Endothelial cell (in vitro differentiated cells): ENCODE results near the gene BSCL2. TPM values are rescaled to one million over a fixed set of nuclear protein-coding genes. Genes with fewer than 3 reads are reported as not detected.

Experiments used
- DNase-seq: peaks from one replicate; pipeline ENCODE4 v3.0.0; 2021; ENCODE audit warnings: low spot score
- H3K27ac Mint-ChIP-seq: one replicate; pipeline ENCODE4 v1.8.0; 2021; ENCODE audit warnings: mixed read lengths, inconsistent platforms; ENCODE audit not compliant: unreplicated experiment
- H3K27me3 Mint-ChIP-seq: one replicate; pipeline ENCODE4 v1.8.0; 2021; ENCODE audit warnings: mild to moderate bottlenecking, moderate library complexity, mixed read lengths, inconsistent platforms; ENCODE audit not compliant: unreplicated experiment
- H3K36me3 Mint-ChIP-seq: one replicate; pipeline ENCODE4 v1.8.0; 2021; ENCODE audit warnings: mild to moderate bottlenecking, low read depth, mixed read lengths, inconsistent platforms; ENCODE audit not compliant: unreplicated experiment
- H3K4me1 Mint-ChIP-seq: one replicate; pipeline ENCODE4 v1.8.0; 2021; ENCODE audit warnings: mild to moderate bottlenecking, mixed read lengths, inconsistent platforms; ENCODE audit not compliant: unreplicated experiment
- H3K4me3 Mint-ChIP-seq: one replicate; pipeline ENCODE4 v1.8.0; 2021; ENCODE audit warnings: mild to moderate bottlenecking, mixed read lengths, inconsistent platforms; ENCODE audit not compliant: unreplicated experiment
- H3K9me3 Mint-ChIP-seq: one replicate; pipeline ENCODE4 v1.8.0; 2021; ENCODE audit warnings: mixed read lengths, inconsistent platforms; ENCODE audit not compliant: unreplicated experiment
- total RNA-seq: library from RNA; stranded (reverse); fragmentation: NEBNext Ultra II Directional; extraction: Animal tissue kit (Norgen Biotek cat#: 25700); gene quantifications from one replicate; pipeline ENCODE4 v1.2.1, GENCODE V29; 2021; ENCODE audit not compliant: unreplicated experiment
- TF ChIP-seq, protein P1 (sequence below): fragments of 200-600 bp; sonication (generic); IDR thresholded peaks from one replicate; pipeline ENCODE4 v1.5.0; 2021; ENCODE audit warnings: antibody characterized with exemption; ENCODE audit not compliant: unreplicated experiment

The BSCL2 gene
- total RNA-seq, 1 donor from 2014 or later = 53.6 TPM

DNA sequence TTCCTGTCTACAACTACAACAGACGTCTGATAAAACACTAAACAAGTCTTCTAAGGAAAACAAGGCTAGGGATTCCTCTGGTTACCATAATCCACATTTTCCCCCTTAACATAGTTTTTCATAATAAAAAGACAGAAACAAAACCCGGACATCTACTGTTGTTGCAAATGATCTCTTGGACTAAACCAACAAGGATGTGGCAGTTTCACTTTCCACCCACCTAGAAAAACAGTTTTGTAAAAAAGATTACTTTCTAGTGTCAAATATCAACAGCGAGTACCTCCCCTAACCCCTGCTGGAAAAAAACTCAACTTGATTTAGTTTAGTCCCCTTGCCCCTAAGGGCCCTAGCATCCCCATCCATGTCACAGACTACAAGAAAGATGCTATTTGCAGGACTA, 5.6 kb upstream of the BSCL2 start:
- H3K27me3 Mint-ChIP-seq = peaks cover 2% of the 10 kb centered on the region
- peaks cover 20% of the 10 kb centered on the region for H3K4me1 Mint-ChIP-seq
- peak overlapping the region; percentile 2 for H3K27ac Mint-ChIP-seq
- TF ChIP-seq, protein P1, sequence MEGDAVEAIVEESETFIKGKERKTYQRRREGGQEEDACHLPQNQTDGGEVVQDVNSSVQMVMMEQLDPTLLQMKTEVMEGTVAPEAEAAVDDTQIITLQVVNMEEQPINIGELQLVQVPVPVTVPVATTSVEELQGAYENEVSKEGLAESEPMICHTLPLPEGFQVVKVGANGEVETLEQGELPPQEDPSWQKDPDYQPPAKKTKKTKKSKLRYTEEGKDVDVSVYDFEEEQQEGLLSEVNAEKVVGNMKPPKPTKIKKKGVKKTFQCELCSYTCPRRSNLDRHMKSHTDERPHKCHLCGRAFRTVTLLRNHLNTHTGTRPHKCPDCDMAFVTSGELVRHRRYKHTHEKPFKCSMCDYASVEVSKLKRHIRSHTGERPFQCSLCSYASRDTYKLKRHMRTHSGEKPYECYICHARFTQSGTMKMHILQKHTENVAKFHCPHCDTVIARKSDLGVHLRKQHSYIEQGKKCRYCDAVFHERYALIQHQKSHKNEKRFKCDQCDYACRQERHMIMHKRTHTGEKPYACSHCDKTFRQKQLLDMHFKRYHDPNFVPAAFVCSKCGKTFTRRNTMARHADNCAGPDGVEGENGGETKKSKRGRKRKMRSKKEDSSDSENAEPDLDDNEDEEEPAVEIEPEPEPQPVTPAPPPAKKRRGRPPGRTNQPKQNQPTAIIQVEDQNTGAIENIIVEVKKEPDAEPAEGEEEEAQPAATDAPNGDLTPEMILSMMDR = no peak
- no peak for DNase-seq
- H3K9me3 Mint-ChIP-seq = no peaks in the 10 kb centered on the region
- H3K36me3 Mint-ChIP-seq = peaks cover 46% of the 10 kb centered on the region
- H3K4me3 Mint-ChIP-seq = no peak overlapping the region

DNA sequence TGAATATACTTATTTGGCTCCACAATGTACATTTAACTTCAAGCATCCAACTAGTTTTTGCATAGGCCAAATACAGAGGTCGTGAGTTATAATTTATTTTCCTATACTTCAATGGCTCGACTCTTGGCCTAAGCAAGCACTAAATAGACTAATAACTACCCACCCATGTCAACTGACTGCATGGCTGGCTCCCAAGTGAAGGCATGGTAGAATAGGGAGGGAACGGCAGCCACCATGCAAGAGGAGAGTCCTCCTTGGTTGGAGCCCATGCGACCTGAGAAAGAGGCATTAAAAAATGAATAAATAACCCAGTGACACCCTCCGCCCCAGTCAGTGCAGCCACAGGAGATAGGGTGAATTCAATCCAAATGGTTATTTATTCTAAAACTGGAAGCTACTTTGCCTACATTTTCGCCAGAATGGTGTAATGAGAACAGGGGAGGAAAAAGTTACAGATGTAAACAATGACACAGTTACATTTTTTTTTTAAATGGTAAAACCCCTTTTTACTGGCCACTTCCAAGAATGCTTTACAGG, 5.1 kb upstream of the BSCL2 start:
- no peak for DNase-seq
- H3K27ac Mint-ChIP-seq = peak overlapping the region; percentile 2
- H3K4me3 Mint-ChIP-seq = no peak overlapping the region
- peaks cover 21% of the 10 kb centered on the region for H3K4me1 Mint-ChIP-seq
- H3K36me3 Mint-ChIP-seq = peaks cover 45% of the 10 kb centered on the region
- H3K9me3 Mint-ChIP-seq = no peaks in the 10 kb centered on the region
- TF ChIP-seq, protein P1 = no peak
- H3K27me3 Mint-ChIP-seq = peaks cover 2% of the 10 kb centered on the region

DNA sequence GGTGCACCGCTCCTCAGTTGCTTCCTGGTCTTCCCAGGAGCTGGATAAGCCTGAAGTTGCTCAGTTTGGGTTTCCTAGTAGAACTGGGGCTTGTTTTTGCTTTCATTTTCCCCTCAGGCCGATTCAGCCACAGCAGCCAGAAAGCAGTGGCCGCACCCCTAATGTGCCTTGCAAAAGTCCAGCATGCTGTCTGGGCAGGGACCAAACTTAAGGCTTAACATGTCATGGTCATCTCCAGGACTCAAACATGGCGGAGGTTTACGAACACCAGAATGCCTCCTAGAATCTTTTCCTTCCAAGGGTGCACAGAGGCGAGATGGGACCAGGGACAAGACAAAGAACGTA, 2.7 kb upstream of the BSCL2 start:
- H3K36me3 Mint-ChIP-seq = peaks cover 32% of the 10 kb centered on the region
- DNase-seq = no peak

DNA sequence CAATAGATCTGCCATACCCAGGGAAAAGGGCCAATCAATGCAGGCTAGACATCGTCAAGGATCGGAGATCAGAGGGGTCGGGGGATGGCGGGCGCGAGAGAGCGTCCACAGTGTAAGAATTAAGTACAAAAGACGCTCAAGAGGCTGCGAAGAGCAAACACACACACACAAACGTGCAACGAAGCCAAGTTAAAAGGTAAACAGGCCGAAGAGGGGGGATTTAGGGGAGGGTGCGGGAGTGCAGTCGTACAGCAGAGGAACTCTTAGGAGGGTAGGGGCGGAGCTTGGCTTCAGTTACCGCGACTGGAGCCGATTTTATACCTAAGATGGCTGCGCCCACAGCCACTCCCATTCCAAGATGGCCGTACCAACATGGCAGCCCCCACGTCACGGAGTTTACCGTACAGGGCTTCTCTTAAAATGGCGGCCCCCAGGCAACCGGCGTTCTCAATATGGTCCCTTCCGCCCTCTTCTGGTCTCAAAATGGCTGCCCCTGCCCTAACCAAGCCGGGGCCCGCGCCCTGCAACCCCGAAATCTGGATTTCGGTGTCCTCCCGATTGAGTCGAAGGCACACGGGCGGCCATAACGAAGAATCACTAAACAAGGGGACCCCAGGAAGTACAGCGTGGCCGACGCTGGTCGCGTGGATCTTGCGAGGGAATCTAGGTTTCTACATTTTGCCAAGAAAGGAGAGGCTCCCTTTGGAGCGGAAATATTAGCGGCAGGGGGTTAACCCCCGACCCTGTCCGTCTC, 2.2 kb upstream of the BSCL2 start:
- peaks cover 28% of the 10 kb centered on the region for H3K4me1 Mint-ChIP-seq
- peak; percentile 88 for DNase-seq
- H3K27me3 Mint-ChIP-seq = peaks cover 9% of the 10 kb centered on the region
- TF ChIP-seq, protein P1 = no peak
- H3K36me3 Mint-ChIP-seq = peaks cover 28% of the 10 kb centered on the region
- peak overlapping the region; percentile 92 for H3K4me3 Mint-ChIP-seq
- peak overlapping the region; percentile 97 for H3K27ac Mint-ChIP-seq
- no peaks in the 10 kb centered on the region for H3K9me3 Mint-ChIP-seq

More for the DNA sequence above, 2.7 kb upstream of the BSCL2 start:
- Mint-ChIP-seq H3K27ac (peak overlapping the region; percentile 97), H3K9me3 (no peaks in the 10 kb centered on the region), H3K4me3 (peak overlapping the region; percentile 92), H3K27me3 (peaks cover 9% of the 10 kb centered on the region), H3K4me1 (peaks cover 28% of the 10 kb centered on the region)
- TF ChIP-seq, protein P1 = no peak

DNA sequence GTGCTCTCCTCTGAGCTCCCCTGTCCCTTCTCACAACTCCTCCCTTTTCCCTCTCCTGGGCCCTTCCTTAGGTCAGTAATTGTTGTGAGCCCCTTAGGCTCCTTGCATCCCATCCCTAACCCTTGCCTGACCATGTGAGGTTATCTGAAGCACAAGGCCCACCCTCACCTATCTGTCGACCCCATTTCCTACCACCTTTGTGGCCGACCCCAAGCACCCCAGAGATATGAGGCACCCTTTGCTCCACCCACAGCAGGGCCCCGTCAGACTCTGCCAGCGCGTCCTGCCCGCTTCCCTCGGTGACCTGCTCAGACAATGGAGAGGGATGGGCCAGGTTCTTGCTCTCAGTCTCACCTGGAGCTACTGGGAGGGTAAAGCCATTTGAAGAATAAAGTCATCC, 1.6 kb upstream of the BSCL2 start:
- TF ChIP-seq, protein P1 = no peak

More for the DNA sequence above, 1.6 kb upstream of the BSCL2 start:
- Mint-ChIP-seq H3K4me1 (peaks cover 28% of the 10 kb centered on the region), H3K4me3 (peak overlapping the region; percentile 92), H3K27me3 (peaks cover 9% of the 10 kb centered on the region), H3K27ac (peak overlapping the region; percentile 97), H3K36me3 (peaks cover 25% of the 10 kb centered on the region), H3K9me3 (no peaks in the 10 kb centered on the region)
- no peak for DNase-seq
